H1 (cell line): ENCODE measurements around the gene GTF3C5. TPM values are rescaled to one million over a fixed set of nuclear protein-coding genes. Genes with fewer than 3 reads are reported as not detected.

ENCODE experiments used
- CTCF ChIA-PET: fragments of 300-600 bp; sonication (Branson Sonifier 250); formaldehyde crosslinking; loops from one replicate; lab custom pipeline; 2021; ENCODE audit not compliant: partially characterized antibody; lab: Charles Lee
- POLR2A ChIA-PET: fragments of 300-600 bp; sonication (Branson Sonifier 250); formaldehyde crosslinking; loops from one replicate; lab custom pipeline; 2021; ENCODE audit warnings: inconsistent platforms; ENCODE audit not compliant: partially characterized antibody; lab: Charles Lee
- DNase-seq, 2 experiments: peaks; one replicate each; pipeline versions ENCODE4 v3.0.0 to v3.0.0-alpha.2; 2010 to 2022; ENCODE audit warnings: low spot score in 2 of 2, low read depth in 1 of 2, mixed read lengths in 1 of 2
- FAIRE-seq: peaks from 2 replicates; lab custom pipeline; 2011; peaks lifted over from hg19 to GRCh38; lab: Jason Lieb, UNC
- H2AFZ ChIP-seq: 2 replicates; pipeline ENCODE4 v1.8.1; 2012; ENCODE audit warnings: low read length, inconsistent platforms
- H2AK5ac ChIP-seq: 2 replicates; pipeline ENCODE4 v1.6.1; 2013; ENCODE audit warnings: low read depth, low read length
- H2BK120ac ChIP-seq: replicated peaks from 2 replicates; pipeline ENCODE3; 2013; ENCODE audit warnings: low read depth, low read length, inconsistent platforms
- H2BK12ac ChIP-seq: 2 replicates; pipeline ENCODE4 v1.6.1; 2013; ENCODE audit warnings: low read depth, low read length
- H2BK15ac ChIP-seq: 2 replicates; pipeline ENCODE4 v1.6.1; 2013; ENCODE audit warnings: low read length
- H2BK20ac ChIP-seq: 2 replicates; pipeline ENCODE4 v1.6.1; 2013; ENCODE audit warnings: low read length
- H2BK5ac ChIP-seq: 2 replicates; pipeline ENCODE4 v1.6.1; 2013; ENCODE audit warnings: low read depth, low read length
- H3K14ac ChIP-seq: 2 replicates; pipeline ENCODE4 v1.6.1; 2013; ENCODE audit warnings: inconsistent platforms; ENCODE audit not compliant: insufficient read length
- H3K18ac ChIP-seq: 2 replicates; pipeline ENCODE4 v1.6.1; 2013; ENCODE audit warnings: low read length; ENCODE audit errors: extremely low read depth
- H3K23ac ChIP-seq: 2 replicates; pipeline ENCODE4 v1.6.1; 2013; ENCODE audit warnings: inconsistent platforms; ENCODE audit not compliant: insufficient read length
- H3K23me2 ChIP-seq: 2 replicates; pipeline ENCODE4 v1.6.1; 2013; ENCODE audit warnings: low read depth, low read length
- H3K27ac ChIP-seq: 2 replicates; pipeline ENCODE4 v1.6.1; 2011; ENCODE audit warnings: low read depth, low read length, inconsistent platforms
- H3K27me3 ChIP-seq, 4 experiments: replicated peaks in 1 of 4; 1 replicate in 1 of 4; 2 replicates in 3 of 4; pipeline versions ENCODE4 v1.6.1 to v1.8.1; 2011 to 2013; ENCODE audit warnings: low read length in 3 of 4, mild to moderate bottlenecking in 3 of 4, inconsistent platforms in 2 of 4, mixed read lengths in 2 of 4, moderate library complexity in 1 of 4; ENCODE audit not compliant: control insufficient read depth in 3 of 4, insufficient read depth in 3 of 4; ENCODE audit errors: extremely low read depth in 1 of 4
- H3K36me3 ChIP-seq, 4 experiments: 2 replicates each; pipeline versions ENCODE4 v1.6.1 to v1.8.1; 2011 to 2013; ENCODE audit warnings: mild to moderate bottlenecking in 4 of 4, low read length in 3 of 4, moderate library complexity in 2 of 4, control low read depth in 1 of 4, inconsistent platforms in 1 of 4; ENCODE audit not compliant: insufficient read depth in 4 of 4, control insufficient read depth in 2 of 4
- H3K4ac ChIP-seq: replicated peaks from 2 replicates; pipeline ENCODE3; 2013; ENCODE audit warnings: low read length, low read depth, mixed read lengths, inconsistent platforms; ENCODE audit not compliant: insufficient read length
- H3K4me1 ChIP-seq, 4 experiments: replicated peaks in 1 of 4; 1 replicate in 1 of 4; 2 replicates in 3 of 4; pipeline versions ENCODE4 v1.6.1 to v1.8.1; 2011 to 2013; ENCODE audit warnings: low read length in 3 of 4, inconsistent platforms in 2 of 4, mixed read lengths in 1 of 4; ENCODE audit not compliant: insufficient read depth in 4 of 4, control insufficient read depth in 3 of 4
- H3K4me2 ChIP-seq, 2 experiments: 2 replicates each; pipeline versions ENCODE4 v1.6.1 to v1.8.1; 2011 to 2013; ENCODE audit warnings: low read depth in 2 of 2, low read length in 2 of 2, control low read depth in 1 of 2, inconsistent platforms in 1 of 2, mild to moderate bottlenecking in 1 of 2; ENCODE audit not compliant: insufficient read depth in 1 of 2
- H3K4me3 ChIP-seq, 4 experiments: fragments of 200-600, 300-600 bp in 1 of 4; sonication (generic), shearing (Covaris generic), sonication (Bioruptor Twin) in 1 of 4; 2 replicates each; pipeline versions ENCODE4 v1.5.1 to v1.8.1; 2011 to 2016; ENCODE audit warnings: low read length in 4 of 4, low read depth in 3 of 4, control low read depth in 2 of 4, inconsistent platforms in 2 of 4, mild to moderate bottlenecking in 2 of 4, mixed read lengths in 1 of 4, moderate library complexity in 1 of 4; ENCODE audit not compliant: insufficient read depth in 2 of 4; ENCODE audit errors: extremely low read depth in 1 of 4
- H3K56ac ChIP-seq: replicated peaks from 2 replicates; pipeline ENCODE3; 2013; ENCODE audit warnings: low read depth, mild to moderate bottlenecking, mixed read lengths, low read length, inconsistent platforms; ENCODE audit not compliant: insufficient read length
- H3K79me1 ChIP-seq: 2 replicates; pipeline ENCODE4 v1.6.1; 2013; ENCODE audit warnings: low read depth, low read length, control low read depth
- H3K79me2 ChIP-seq, 2 experiments: 2 replicates each; pipeline versions ENCODE4 v1.6.1 to v1.8.1; 2012 to 2013; ENCODE audit warnings: low read length in 2 of 2, mild to moderate bottlenecking in 2 of 2, inconsistent platforms in 1 of 2; ENCODE audit not compliant: insufficient read depth in 2 of 2, control insufficient read depth in 1 of 2
- H3K9ac ChIP-seq, 4 experiments: replicated peaks in 1 of 4; 1 replicate in 1 of 4; 2 replicates in 3 of 4; pipeline versions ENCODE4 v1.6.1 to v1.8.1; 2011 to 2013; ENCODE audit warnings: low read depth in 3 of 4, low read length in 3 of 4, control low read depth in 2 of 4, mild to moderate bottlenecking in 2 of 4, moderate library complexity in 2 of 4, inconsistent platforms in 1 of 4; ENCODE audit errors: extremely low read depth in 1 of 4
- H3K9me3 ChIP-seq, 2 experiments: 2 replicates each; pipeline versions ENCODE4 v1.6.1 to v1.8.1; 2012 to 2013; ENCODE audit warnings: mild to moderate bottlenecking in 2 of 2, moderate library complexity in 2 of 2, control low read depth in 1 of 2, inconsistent platforms in 1 of 2, low read depth in 1 of 2, low read length in 1 of 2, mixed read lengths in 1 of 2; ENCODE audit not compliant: insufficient read depth in 2 of 2
- H4K20me1 ChIP-seq, 2 experiments: replicated peaks in 1 of 2; 2 replicates each; pipeline versions ENCODE3 to v1.8.1; 2011 to 2013; ENCODE audit warnings: inconsistent platforms in 2 of 2, low read length in 2 of 2, mild to moderate bottlenecking in 1 of 2; ENCODE audit not compliant: insufficient read depth in 2 of 2, control insufficient read depth in 1 of 2
- H4K5ac ChIP-seq: 2 replicates; pipeline ENCODE4 v1.6.1; 2013; ENCODE audit warnings: low read length, low read depth, mixed read lengths, inconsistent platforms; ENCODE audit not compliant: insufficient read length
- H4K8ac ChIP-seq: 2 replicates; pipeline ENCODE4 v1.8.0; 2013; ENCODE audit warnings: mild to moderate bottlenecking, moderate library complexity, low read length, inconsistent platforms; ENCODE audit not compliant: insufficient read depth; ENCODE audit errors: extremely low read depth
- H4K91ac ChIP-seq: replicated peaks from 2 replicates; pipeline ENCODE3; 2013; ENCODE audit warnings: low read length, mixed read lengths, inconsistent platforms; ENCODE audit not compliant: insufficient read length
- CEBPB ChIP-seq: IDR thresholded peaks from 2 replicates; pipeline ENCODE4 v1.6.1; 2012; ENCODE audit warnings: low read depth, low read length
- KDM4A ChIP-seq: IDR thresholded peaks from one replicate; pipeline ENCODE4 v1.7.1; 2012; ENCODE audit warnings: low read depth, mild to moderate bottlenecking, moderate library complexity, low read length, inconsistent platforms; ENCODE audit not compliant: severe bottlenecking
- SP2 ChIP-seq: IDR thresholded peaks from 2 replicates; pipeline ENCODE4 v1.6.1; 2012; ENCODE audit warnings: mild to moderate bottlenecking, low read length, inconsistent platforms
- USF2 ChIP-seq: IDR thresholded peaks from 2 replicates; pipeline ENCODE4 v1.6.1; 2011; ENCODE audit warnings: low read length, improper control_type of control experiment
- WGBS, 2 experiments: shearing (Covaris generic) in 1 of 2; methylation state at CpG; one replicate each; pipeline versions ENCODE4 v1.1.6 to v1.1.7; 2013 to 2015; ENCODE audit warnings: low lambda C conversion rate in 2 of 2, mixed read lengths in 2 of 2, inconsistent platforms in 1 of 2, low coverage in 1 of 2, missing lambda C conversion rate in 1 of 2; ENCODE audit not compliant: insufficient replicate concordance in 2 of 2, insufficient coverage in 1 of 2, insufficient read length in 1 of 2; ENCODE audit errors: extremely low coverage in 1 of 2, missing lambda C conversion rate in 1 of 2; 5-methylcytosine and 5-hydroxymethylcytosine counted together
- polyA plus RNA-seq, 7 experiments: library from polyadenylated mRNA; depleted of rRNA in 3 of 7; stranded (reverse) in 5 of 7; unstranded in 2 of 7; fragments of >200 nt in 5 of 7; fragments of 200-250 nt in 2 of 7; gene quantifications; 1 replicate in 5 of 7; 2 replicates in 1 of 7; 4 replicates in 1 of 7; pipeline versions ENCODE4 v1.2.1 to v1.2.3, GENCODE V29; 2011 to 2013; ENCODE audit warnings: missing spikeins in 2 of 7, mixed read lengths in 2 of 7
- total RNA-seq: library from RNA; stranded (reverse); fragmentation: NEBNext Ultra II Directional; extraction: Animal tissue kit (Norgen Biotek cat#: 25700); gene quantifications from 2 replicates; pipeline ENCODE4 v1.2.1, GENCODE V29; 2021

The GTF3C5 gene
- total and polyA plus RNA-seq, 2 of the 8 experiments (the other 6 are each of a cell fraction or from before 2014, with no cell fraction given) = 78.7 to 87.1 TPM

GRCh38 chr9:133008824-133009223 is 22.0 kb upstream of the GTF3C5 start:
- Histone ChIP-seq H3K23ac (no peak overlapping the region), H3K56ac (no peak overlapping the region), H2BK20ac (no peak overlapping the region), H3K14ac (no peak overlapping the region), H3K27ac (no peak overlapping the region), H3K9ac (no peak overlapping the region), H4K5ac (no peak overlapping the region), H4K8ac (no peak overlapping the region), H3K4me2 (no peak overlapping the region), H3K9me3 (no peaks in the 10 kb centered on the region; a peak in 1 of 4 replicates), H3K79me2 (no peaks in the 10 kb centered on the region), H4K20me1 (peaks cover 0 to 3% of the 10 kb centered on the region in 2 experiments), H3K4me3 (no peak overlapping the region), H2BK120ac (no peak overlapping the region), H3K23me2 (peaks cover 6% of the 10 kb centered on the region; the same call in 1 of the 2 replicates), H3K36me3 (no peaks in the 10 kb centered on the region), H3K4me1 (peaks cover 0 to 14% (median 9%) of the 10 kb centered on the region in 4 experiments; a peak in 6 of 7 replicates), H2AK5ac (no peak overlapping the region), H2BK15ac (no peak overlapping the region), H4K91ac (no peak overlapping the region), H3K27me3 (peaks cover 0 to 26% (median 11%) of the 10 kb centered on the region in 4 experiments; a peak in 6 of 7 replicates), H3K79me1 (no peaks in the 10 kb centered on the region), H2AFZ (no peak overlapping the region), H2BK12ac (no peak overlapping the region), H2BK5ac (no peak overlapping the region), H3K4ac (no peak overlapping the region), H3K18ac (no peak overlapping the region)
- DNase-seq (no peak), FAIRE-seq (no peak)
- CTCF ChIA-PET = no interaction called here
- WGBS, 2 experiments = 85% methylated on average over 2 of the region's 2 CpGs; no CpG with 5 or more reads in 1 of the 2 experiments
- POLR2A ChIA-PET = no interaction called here
- TF ChIP-seq USF2 (no peak), CEBPB (no peak), SP2 (no peak), KDM4A (no peak)
